ENCODE results near the gene PRPH2. TPM values are rescaled to one million over a fixed set of nuclear protein-coding genes. Genes with fewer than 3 reads are reported as not detected.

Gene PRPH2
- total and polyA plus RNA-seq, 2 of the 13 experiments (the other 11 are each of a cell fraction or from before 2014, with no cell fraction given), result 0.03 to 0.04 TPM

GRCh38 chr6:42745640-42746462, 23.5 kb upstream of the PRPH2 start, which contains the start of gene TBCC (continued):
- TF ChIP-seq ZNF75D (CRISPR knock-in tag; IDR thresholded peaks at IDR 0.05; ENCODE audit: borderline replicate concordance) (0 out of 2 replicates have a peak, but pooled peaks have one; percentile 64), HNRNPLL (IDR thresholded peaks at IDR 0.05; ENCODE audit: low read depth, low read length, poor library complexity, severe bottlenecking) (peak; percentile 52), ZNF367 (CRISPR knock-in tag; IDR thresholded peaks at IDR 0.05; ENCODE audit: borderline replicate concordance) (0 out of 2 replicates have a peak, but pooled peaks have one; percentile 68), AKAP8 (CRISPR knock-in tag; IDR thresholded peaks at IDR 0.05) (no peak), ZNF3 (CRISPR knock-in tag; IDR thresholded peaks at IDR 0.05) (no peak), ZNF788 (CRISPR knock-in tag; IDR thresholded peaks at IDR 0.05; ENCODE audit: borderline replicate concordance) (no peak; the same call in 1 of the 2 replicates), HNF1B (CRISPR knock-in tag; IDR thresholded peaks at IDR 0.05) (peak; percentile 64; the same call in 1 of the 2 replicates), HHEX (CRISPR knock-in tag; IDR thresholded peaks at IDR 0.05) (0 out of 2 replicates have a peak, but pooled peaks have one; percentile 11), SMARCE1 (IDR thresholded peaks at IDR 0.05; ENCODE audit: borderline replicate concordance) (no peak), ZNF720 (CRISPR knock-in tag; IDR thresholded peaks at IDR 0.05) (no peak), SNRNP70 (IDR thresholded peaks at IDR 0.05; ENCODE audit: low read depth, low read length) (no peak), RFXAP (CRISPR knock-in tag; IDR thresholded peaks at IDR 0.05; ENCODE audit: borderline replicate concordance) (peak; percentile 54; the same call in 1 of the 2 replicates), SRF (IDR thresholded peaks at IDR 0.05; ENCODE audit: low read depth, low read length) (no peak), MED13 (CRISPR knock-in tag; IDR thresholded peaks at IDR 0.05) (peak; percentile 84), ZNF878 (CRISPR knock-in tag; IDR thresholded peaks at IDR 0.05) (0 out of 2 replicates have a peak, but pooled peaks have one; percentile 13), POLR2A (IDR thresholded peaks at IDR 0.05; ENCODE audit: insufficient read depth in 1 of 2, low read depth in 2 of 2, low read length in 2 of 2) (peak; percentile 97 to 100), ZNF557 (CRISPR knock-in tag; IDR thresholded peaks at IDR 0.05) (no peak), EHMT2 (IDR thresholded peaks at IDR 0.05; ENCODE audit: borderline replicate concordance, low read depth, low read length) (no peak), SMYD3 (CRISPR knock-in tag; IDR thresholded peaks at IDR 0.05) (peak; percentile 88), TCF7 (IDR thresholded peaks at IDR 0.05; ENCODE audit: low read depth) (no peak), HOXA9 (CRISPR knock-in tag; IDR thresholded peaks at IDR 0.05; ENCODE audit: borderline replicate concordance) (no peak), MBD4 (IDR thresholded peaks at IDR 0.05; ENCODE audit: borderline replicate concordance, low read length) (no peak), BORCS8-MEF2B (CRISPR knock-in tag; IDR thresholded peaks at IDR 0.05) (peak; percentile 69), POGK (CRISPR knock-in tag; conservative IDR thresholded peaks at IDR 0.05) (0 out of 2 replicates have a peak, but pooled peaks have one; percentile 11)
- TF ChIP-seq, protein P1, sequence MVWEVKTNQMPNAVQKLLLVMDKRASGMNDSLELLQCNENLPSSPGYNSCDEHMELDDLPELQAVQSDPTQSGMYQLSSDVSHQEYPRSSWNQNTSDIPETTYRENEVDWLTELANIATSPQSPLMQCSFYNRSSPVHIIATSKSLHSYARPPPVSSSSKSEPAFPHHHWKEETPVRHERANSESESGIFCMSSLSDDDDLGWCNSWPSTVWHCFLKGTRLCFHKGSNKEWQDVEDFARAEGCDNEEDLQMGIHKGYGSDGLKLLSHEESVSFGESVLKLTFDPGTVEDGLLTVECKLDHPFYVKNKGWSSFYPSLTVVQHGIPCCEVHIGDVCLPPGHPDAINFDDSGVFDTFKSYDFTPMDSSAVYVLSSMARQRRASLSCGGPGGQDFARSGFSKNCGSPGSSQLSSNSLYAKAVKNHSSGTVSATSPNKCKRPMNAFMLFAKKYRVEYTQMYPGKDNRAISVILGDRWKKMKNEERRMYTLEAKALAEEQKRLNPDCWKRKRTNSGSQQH (CRISPR knock-in tag; IDR thresholded peaks at IDR 0.05; ENCODE audit: low read depth), result peak; percentile 94
